Neural progenitor cell (in vitro differentiated cells): Measurements from ENCODE around the gene SLC16A9. TPM values are rescaled to one million over a fixed set of nuclear protein-coding genes. Genes with fewer than 3 reads are reported as not detected.
A peak's percentile ranks its signal among the peaks of the same experiment; 100 is the strongest.

Source experiments
- DNase-seq: peaks from one replicate; pipeline ENCODE4 v3.0.0-alpha.2; 2016; ENCODE audit warnings: low spot score
- H2AFZ ChIP-seq: fragments of 200-600 bp; sonication (generic); replicated peaks from 2 replicates; pipeline ENCODE4 v1.6.1; 2016; ENCODE audit warnings: antibody characterized with exemption
- H3F3A ChIP-seq: fragments of 200-600 bp; sonication (generic); 2 replicates; pipeline ENCODE4 v1.6.1; 2016; ENCODE audit warnings: antibody characterized with exemption, low read depth
- H3K27ac ChIP-seq: fragments of 200-600 bp; sonication (generic); 2 replicates; pipeline ENCODE4 v1.5.1; 2016; ENCODE audit warnings: mild to moderate bottlenecking
- H3K27me3 ChIP-seq: fragments of 200-600 bp; sonication (generic); 2 replicates; pipeline ENCODE4 v1.6.1; 2016; ENCODE audit warnings: mild to moderate bottlenecking, moderate library complexity
- H3K36me3 ChIP-seq: fragments of 200-600 bp; sonication (generic); 2 replicates; pipeline ENCODE4 v1.5.1; 2016
- H3K4me1 ChIP-seq: fragments of 200-600 bp; sonication (generic); 2 replicates; pipeline ENCODE4 v1.6.1; 2016; ENCODE audit warnings: mixed run types
- H3K4me2 ChIP-seq: fragments of 200-600 bp; sonication (generic); 2 replicates; pipeline ENCODE4 v1.6.1; 2016
- H3K4me3 ChIP-seq: fragments of 200-600 bp; sonication (generic); 2 replicates; pipeline ENCODE4 v1.5.1; 2016
- H3K79me2 ChIP-seq: fragments of 200-600 bp; sonication (generic); 2 replicates; pipeline ENCODE4 v1.6.1; 2016; ENCODE audit warnings: low read depth
- H3K9ac ChIP-seq: fragments of 200-600 bp; sonication (generic); 2 replicates; pipeline ENCODE4 v1.6.1; 2016
- H3K9me3 ChIP-seq: fragments of 200-600 bp; sonication (generic); 2 replicates; pipeline ENCODE4 v1.5.1; 2016; ENCODE audit warnings: low read depth
- H4K20me1 ChIP-seq: fragments of 200-600 bp; sonication (generic); 2 replicates; pipeline ENCODE4 v1.6.1; 2016; ENCODE audit warnings: low read depth
- H3K27ac Mint-ChIP-seq: 3 replicates; pipeline ENCODE4 v1.8.0; 2021; ENCODE audit warnings: mixed read lengths
- H3K27me3 Mint-ChIP-seq: 2 replicates; pipeline ENCODE4 v1.8.0; 2022; ENCODE audit warnings: low read depth, mild to moderate bottlenecking, inconsistent platforms, moderate library complexity, mixed read lengths; ENCODE audit not compliant: insufficient read depth
- H3K36me3 Mint-ChIP-seq: 3 replicates; pipeline ENCODE4 v1.8.0; 2021; ENCODE audit warnings: mixed read lengths
- H3K4me1 Mint-ChIP-seq: 3 replicates; pipeline ENCODE4 v1.8.0; 2021; ENCODE audit warnings: mixed read lengths
- H3K4me3 Mint-ChIP-seq: 3 replicates; pipeline ENCODE4 v1.8.0; 2021; ENCODE audit warnings: mild to moderate bottlenecking, moderate library complexity, mixed read lengths
- H3K9me3 Mint-ChIP-seq: 3 replicates; pipeline ENCODE4 v1.8.0; 2020; ENCODE audit warnings: mixed read lengths
- CTCF ChIP-seq: fragments of 200-600 bp; sonication (generic); IDR thresholded peaks from 2 replicates; pipeline ENCODE4 v1.5.1; 2017; ENCODE audit warnings: antibody characterized with exemption, mild to moderate bottlenecking
- EZH2 ChIP-seq: fragments of 200-600 bp; sonication (generic); IDR thresholded peaks from 2 replicates; pipeline ENCODE4 v1.6.1; 2017; ENCODE audit warnings: antibody characterized with exemption, mild to moderate bottlenecking, moderate library complexity
- EZH2phosphoT487 ChIP-seq: fragments of 200-600 bp; sonication (generic); IDR thresholded peaks from 2 replicates; pipeline ENCODE4 v1.6.1; 2017; ENCODE audit warnings: antibody characterized with exemption
- total RNA-seq: library from RNA; depleted of rRNA; stranded (reverse); fragments of >200 nt; gene quantifications from 2 replicates; pipeline ENCODE4 v1.2.3, GENCODE V29; 2015; ENCODE audit warnings: low replicate concordance

The SLC16A9 gene
- total RNA-seq, 1 donor from 2014 or later, result 48.5 TPM

DNA sequence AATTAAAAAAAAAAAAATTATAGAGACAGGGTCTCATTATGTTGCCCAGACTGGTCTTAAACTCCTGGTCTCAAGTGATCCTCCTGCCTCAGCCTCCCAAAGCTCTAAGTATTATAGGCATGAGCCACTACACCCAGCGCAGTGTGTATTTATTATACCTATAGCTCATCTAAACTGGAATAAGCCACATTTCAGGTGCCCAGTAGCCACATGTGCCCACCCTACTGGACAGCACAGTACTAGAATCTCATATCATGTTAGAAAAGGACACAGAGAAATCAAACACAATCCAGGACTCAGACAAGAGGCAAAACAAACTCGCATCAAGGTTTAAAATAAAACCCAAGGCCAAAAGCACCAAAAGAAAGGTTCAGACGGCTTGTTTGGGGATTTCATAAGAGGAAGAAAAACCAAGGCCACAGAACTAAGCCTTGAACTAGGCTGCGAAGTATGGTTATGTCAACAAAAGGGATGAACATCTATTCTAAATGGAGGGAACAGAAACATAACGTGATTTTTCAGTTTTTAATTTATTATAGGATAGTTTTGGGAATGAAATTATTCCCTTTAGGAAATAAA, 32.3 kb downstream of the SLC16A9 start:
- Histone ChIP-seq H3K9ac (no peak overlapping the region), H3K4me2 (no peak overlapping the region), H3F3A (no peaks in the 10 kb centered on the region), H3K4me1 (peaks cover 12% of the 10 kb centered on the region), H3K27me3 (no peaks in the 10 kb centered on the region), H2AFZ (no peak overlapping the region), H3K4me3 (no peak overlapping the region), H4K20me1 (peaks cover 3% of the 10 kb centered on the region), H3K36me3 (no peaks in the 10 kb centered on the region), H3K9me3 (no peaks in the 10 kb centered on the region), H3K79me2 (peaks cover 6% of the 10 kb centered on the region), H3K27ac (no peak overlapping the region)
- H3K27me3 Mint-ChIP-seq, result no peaks in the 10 kb centered on the region
- no peaks in the 10 kb centered on the region for H3K9me3 Mint-ChIP-seq
- H3K4me3 Mint-ChIP-seq, result no peak overlapping the region
- DNase-seq, result no peak
- no peak overlapping the region for H3K27ac Mint-ChIP-seq
- TF ChIP-seq EZH2phosphoT487 (no peak), EZH2 (no peak), CTCF (no peak)
- peaks cover 3% of the 10 kb centered on the region for H3K36me3 Mint-ChIP-seq
- no peaks in the 10 kb centered on the region for H3K4me1 Mint-ChIP-seq

DNA sequence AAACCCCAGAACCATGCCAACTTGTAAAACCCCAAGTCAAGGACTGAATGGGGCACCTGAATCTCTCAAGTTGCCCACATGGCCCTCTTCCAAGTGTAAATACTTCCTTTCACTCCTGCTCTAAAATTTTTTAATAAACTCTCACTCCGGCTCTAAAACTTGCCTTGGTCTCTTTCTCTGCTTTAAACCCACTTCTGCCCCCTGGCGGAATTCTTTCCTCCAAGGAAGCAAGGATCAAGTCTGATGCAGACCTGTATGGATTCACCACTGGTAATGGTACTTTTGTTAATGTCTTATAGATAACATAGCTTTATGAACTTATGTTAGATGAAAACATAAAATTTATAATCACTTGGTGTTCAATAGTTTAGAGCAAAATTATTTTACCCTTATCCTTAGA, 33.8 kb downstream of the SLC16A9 start:
- Mint-ChIP-seq H3K36me3 (peaks cover 3% of the 10 kb centered on the region), H3K4me1 (no peaks in the 10 kb centered on the region), H3K4me3 (no peak overlapping the region), H3K27me3 (no peaks in the 10 kb centered on the region), H3K27ac (no peak overlapping the region), H3K9me3 (no peaks in the 10 kb centered on the region)
- Histone ChIP-seq H3K36me3 (no peaks in the 10 kb centered on the region), H3K4me2 (no peak overlapping the region), H2AFZ (no peak overlapping the region), H3K79me2 (peaks cover 6% of the 10 kb centered on the region), H3K4me3 (no peak overlapping the region), H3K4me1 (peaks cover 12% of the 10 kb centered on the region), H3F3A (no peaks in the 10 kb centered on the region), H3K9ac (no peak overlapping the region), H3K27ac (no peak overlapping the region), H3K9me3 (no peaks in the 10 kb centered on the region), H3K27me3 (no peaks in the 10 kb centered on the region), H4K20me1 (peaks cover 3% of the 10 kb centered on the region)
- TF ChIP-seq EZH2phosphoT487, result no peak
- peak; percentile 58 for TF ChIP-seq CTCF
- peak; percentile 61 for DNase-seq

GRCh38 chr10:59674215-59674836, 35.3 kb downstream of the SLC16A9 start:
- Mint-ChIP-seq H3K27ac (no peak overlapping the region), H3K36me3 (peaks cover 2% of the 10 kb centered on the region), H3K27me3 (no peaks in the 10 kb centered on the region), H3K4me1 (no peaks in the 10 kb centered on the region), H3K4me3 (no peak overlapping the region), H3K9me3 (no peaks in the 10 kb centered on the region)
- Histone ChIP-seq H3K4me3 (no peak overlapping the region), H3F3A (no peaks in the 10 kb centered on the region), H3K4me2 (no peak overlapping the region), H3K9ac (no peak overlapping the region), H4K20me1 (peaks cover 3% of the 10 kb centered on the region), H2AFZ (no peak overlapping the region), H3K36me3 (no peaks in the 10 kb centered on the region), H3K79me2 (peaks cover 6% of the 10 kb centered on the region), H3K4me1 (peaks cover 1% of the 10 kb centered on the region), H3K9me3 (no peaks in the 10 kb centered on the region), H3K27me3 (no peaks in the 10 kb centered on the region), H3K27ac (no peak overlapping the region)
- TF ChIP-seq EZH2phosphoT487 (no peak), CTCF (no peak), EZH2 (no peak)
- no peak for DNase-seq
